ENCODE data around the gene LINGO1.

The LINGO1 gene

DNA sequence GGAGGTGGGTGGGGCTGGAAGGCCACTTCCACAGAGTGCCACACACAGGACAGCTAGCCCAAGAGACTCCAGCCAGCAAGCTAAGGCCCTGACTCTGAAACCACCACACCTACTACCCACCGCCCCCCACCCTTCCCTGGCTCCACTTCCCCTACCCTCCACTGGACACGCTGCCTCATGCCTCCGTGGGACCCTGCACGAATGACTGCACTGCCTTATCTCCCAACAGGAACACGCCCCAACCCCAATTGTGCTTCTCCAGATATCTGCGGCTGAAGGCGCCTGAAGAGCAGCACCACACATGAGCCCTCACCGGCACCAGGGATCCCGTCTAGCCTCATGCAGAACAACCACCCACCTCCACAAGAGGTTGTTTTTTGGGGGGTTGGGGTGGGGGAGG, 2.7 kb downstream of the LINGO1 start:
- DNase-seq (ENCODE audit: extremely low read depth, insufficient read length) = no peak
- Histone ChIP-seq H3K4me3 (replicated peaks; ENCODE audit: low read depth, low read length) (no peak overlapping the region), H3K36me3 (ENCODE audit: control insufficient read depth, insufficient read depth, low read length) (no peaks in the 10 kb centered on the region), H3K27me3 (replicated peaks; ENCODE audit: control insufficient read depth, insufficient read depth, low read length) (peaks cover 2% of the 10 kb centered on the region)
- TF ChIP-seq, protein P1, sequence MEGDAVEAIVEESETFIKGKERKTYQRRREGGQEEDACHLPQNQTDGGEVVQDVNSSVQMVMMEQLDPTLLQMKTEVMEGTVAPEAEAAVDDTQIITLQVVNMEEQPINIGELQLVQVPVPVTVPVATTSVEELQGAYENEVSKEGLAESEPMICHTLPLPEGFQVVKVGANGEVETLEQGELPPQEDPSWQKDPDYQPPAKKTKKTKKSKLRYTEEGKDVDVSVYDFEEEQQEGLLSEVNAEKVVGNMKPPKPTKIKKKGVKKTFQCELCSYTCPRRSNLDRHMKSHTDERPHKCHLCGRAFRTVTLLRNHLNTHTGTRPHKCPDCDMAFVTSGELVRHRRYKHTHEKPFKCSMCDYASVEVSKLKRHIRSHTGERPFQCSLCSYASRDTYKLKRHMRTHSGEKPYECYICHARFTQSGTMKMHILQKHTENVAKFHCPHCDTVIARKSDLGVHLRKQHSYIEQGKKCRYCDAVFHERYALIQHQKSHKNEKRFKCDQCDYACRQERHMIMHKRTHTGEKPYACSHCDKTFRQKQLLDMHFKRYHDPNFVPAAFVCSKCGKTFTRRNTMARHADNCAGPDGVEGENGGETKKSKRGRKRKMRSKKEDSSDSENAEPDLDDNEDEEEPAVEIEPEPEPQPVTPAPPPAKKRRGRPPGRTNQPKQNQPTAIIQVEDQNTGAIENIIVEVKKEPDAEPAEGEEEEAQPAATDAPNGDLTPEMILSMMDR (IDR thresholded peaks at IDR 0.05; ENCODE audit: insufficient read depth, low read length, poor library complexity, severe bottlenecking) = no peak

DNA sequence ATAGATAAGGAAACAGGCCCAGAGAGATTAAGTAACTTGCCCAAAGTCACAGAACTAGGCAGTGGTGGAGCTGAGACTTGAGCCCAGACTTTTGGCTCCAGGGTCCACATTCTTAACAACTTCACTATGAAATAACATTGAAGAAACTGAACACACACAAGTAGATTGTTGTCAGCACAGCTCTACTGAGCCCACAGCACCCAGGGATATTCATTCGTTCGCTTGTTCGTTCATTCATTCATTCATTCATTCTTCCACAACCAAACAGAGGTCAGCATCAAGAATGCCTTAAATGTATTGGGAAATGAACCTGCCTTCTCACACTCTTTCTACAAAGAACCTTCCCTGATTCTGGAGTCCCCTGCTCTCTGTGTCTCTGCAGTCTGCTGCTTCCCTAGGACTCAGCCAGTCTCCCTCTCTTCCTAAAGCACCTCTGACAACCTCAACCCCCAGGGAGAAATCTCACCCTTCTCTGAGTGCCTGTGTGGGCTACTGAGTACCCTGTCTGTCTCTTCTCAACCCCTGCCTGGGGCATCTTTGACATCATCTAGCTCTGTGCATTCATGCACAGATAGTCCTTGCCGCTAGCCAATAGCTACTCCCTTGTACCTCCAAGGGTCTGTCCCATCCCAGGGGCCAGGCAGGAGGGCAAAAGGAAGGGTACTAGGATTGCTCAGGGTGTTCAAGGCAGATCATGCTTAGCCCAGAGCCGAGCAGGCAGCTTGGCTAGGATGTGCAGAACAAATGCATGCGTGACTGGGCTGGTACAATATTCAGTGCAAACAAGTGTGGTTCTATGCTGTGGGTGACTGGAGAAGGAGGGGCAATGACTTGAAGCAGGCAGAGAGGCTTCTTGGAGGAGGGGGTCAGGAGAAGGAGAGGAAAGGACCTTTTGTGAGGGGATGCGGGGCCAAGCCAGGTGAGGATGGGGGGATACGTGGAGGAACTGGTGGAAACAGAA, 3.4 kb downstream of the LINGO1 start:
- Histone ChIP-seq H3K36me3 (ENCODE audit: control insufficient read depth, insufficient read depth, low read length) (no peaks in the 10 kb centered on the region), H3K27me3 (replicated peaks; ENCODE audit: control insufficient read depth, insufficient read depth, low read length) (peaks cover 2% of the 10 kb centered on the region), H3K4me3 (replicated peaks; ENCODE audit: low read depth, low read length) (no peak overlapping the region)
- no peak for DNase-seq (ENCODE audit: extremely low read depth, insufficient read length)
- TF ChIP-seq, protein P1 (IDR thresholded peaks at IDR 0.05; ENCODE audit: insufficient read depth, low read length, poor library complexity, severe bottlenecking) = no peak

DNA sequence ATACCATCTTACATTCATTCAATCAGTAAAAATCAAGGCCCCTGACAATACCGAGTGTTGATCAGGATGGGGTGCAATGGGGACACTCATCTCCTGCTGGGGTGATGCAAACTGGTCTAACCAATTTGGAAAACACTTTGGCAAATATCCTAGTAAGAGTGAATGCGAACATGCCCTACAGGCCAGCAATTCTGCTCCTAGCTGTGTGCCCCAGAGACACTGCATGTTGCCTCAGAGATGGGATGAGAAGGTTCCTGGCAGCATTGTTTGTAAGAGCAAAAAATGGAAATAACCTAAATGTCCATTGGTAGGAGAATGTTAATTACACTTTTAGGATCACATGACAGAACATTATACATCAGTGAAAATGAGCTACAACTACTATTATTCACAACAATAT, 4.7 kb downstream of the LINGO1 start:
- no peak overlapping the region for H3K4me3 ChIP-seq (replicated peaks; ENCODE audit: low read depth, low read length)
- H3K27me3 ChIP-seq (replicated peaks; ENCODE audit: control insufficient read depth, insufficient read depth, low read length) = peaks cover 2% of the 10 kb centered on the region
- DNase-seq (ENCODE audit: extremely low read depth, insufficient read length) = no peak
- TF ChIP-seq, protein P1 (IDR thresholded peaks at IDR 0.05; ENCODE audit: insufficient read depth, low read length, poor library complexity, severe bottlenecking) = no peak
- no peaks in the 10 kb centered on the region for H3K36me3 ChIP-seq (ENCODE audit: control insufficient read depth, insufficient read depth, low read length)

DNA sequence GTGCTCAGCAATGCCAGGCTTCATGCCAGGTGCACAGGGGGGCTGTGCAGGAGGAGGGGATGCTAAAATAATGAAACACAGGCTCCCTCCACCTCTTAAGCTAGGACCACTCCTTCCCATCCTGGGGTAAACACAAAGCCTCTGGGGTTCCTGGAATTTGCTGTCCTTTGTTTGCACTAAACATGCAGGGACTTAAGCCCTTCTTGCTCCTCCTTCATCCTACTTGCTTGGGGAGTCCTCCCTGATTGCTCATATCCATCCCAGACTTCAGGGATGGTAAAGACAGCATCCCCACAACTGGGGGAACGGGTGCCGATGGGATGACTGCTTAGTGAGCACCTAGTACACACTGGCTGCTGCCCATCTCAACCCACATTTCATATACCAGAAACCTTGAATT, 5.1 kb downstream of the LINGO1 start:
- H3K4me3 ChIP-seq (replicated peaks; ENCODE audit: low read depth, low read length) = no peak overlapping the region
- H3K36me3 ChIP-seq (ENCODE audit: control insufficient read depth, insufficient read depth, low read length) = no peaks in the 10 kb centered on the region
- H3K27me3 ChIP-seq (replicated peaks; ENCODE audit: control insufficient read depth, insufficient read depth, low read length) = peaks cover 2% of the 10 kb centered on the region
- DNase-seq (ENCODE audit: extremely low read depth, insufficient read length) = no peak
- TF ChIP-seq, protein P1 (IDR thresholded peaks at IDR 0.05; ENCODE audit: insufficient read depth, low read length, poor library complexity, severe bottlenecking) = no peak

DNA sequence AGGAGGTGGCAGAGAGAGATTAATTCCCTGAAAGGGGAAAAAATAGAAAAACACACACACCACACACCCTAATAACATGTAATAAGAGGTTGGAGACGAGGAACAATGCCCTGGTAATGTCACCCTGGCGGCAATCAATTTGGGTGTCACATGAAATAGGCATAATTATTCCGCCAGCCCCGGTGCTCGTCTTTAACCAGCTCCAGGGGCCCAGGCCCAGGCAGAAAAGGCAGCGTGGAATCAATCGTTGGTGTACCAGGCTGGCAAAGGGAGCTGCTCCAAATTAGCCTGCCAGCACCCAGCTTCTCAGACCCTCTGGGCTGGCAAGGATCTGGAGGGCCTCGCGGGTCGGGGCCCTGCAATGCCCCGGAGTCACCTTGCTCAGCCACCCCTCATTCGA, 5.6 kb downstream of the LINGO1 start:
- no peaks in the 10 kb centered on the region for H3K36me3 ChIP-seq (ENCODE audit: control insufficient read depth, insufficient read depth, low read length)
- DNase-seq (ENCODE audit: extremely low read depth, insufficient read length) = no peak
- no peak overlapping the region for H3K4me3 ChIP-seq (replicated peaks; ENCODE audit: low read depth, low read length)
- H3K27me3 ChIP-seq (replicated peaks; ENCODE audit: control insufficient read depth, insufficient read depth, low read length) = peaks cover 2% of the 10 kb centered on the region
- TF ChIP-seq, protein P1 (IDR thresholded peaks at IDR 0.05; ENCODE audit: insufficient read depth, low read length, poor library complexity, severe bottlenecking) = no peak

All from GM06990 (cell line).